DOHH2 (cell line): ENCODE results near the gene SEMA4G.

Experiments
- EZH2phosphoT487 ChIP-seq: fragments of 200-600 bp; sonication (generic); IDR thresholded peaks from 2 replicates; pipeline ENCODE4 v1.6.1; 2017; ENCODE audit warnings: borderline replicate concordance, mild to moderate bottlenecking, antibody characterized with exemption, low read length, moderate library complexity, mixed read lengths
- TF ChIP-seq, protein P1 (sequence below): fragments of 200-600 bp; sonication (generic); IDR thresholded peaks from one replicate; pipeline ENCODE4 v1.5.1; 2014; ENCODE audit warnings: antibody characterized with exemption, mild to moderate bottlenecking, low read depth, low read length; ENCODE audit not compliant: poor library complexity, severe bottlenecking

DNA sequence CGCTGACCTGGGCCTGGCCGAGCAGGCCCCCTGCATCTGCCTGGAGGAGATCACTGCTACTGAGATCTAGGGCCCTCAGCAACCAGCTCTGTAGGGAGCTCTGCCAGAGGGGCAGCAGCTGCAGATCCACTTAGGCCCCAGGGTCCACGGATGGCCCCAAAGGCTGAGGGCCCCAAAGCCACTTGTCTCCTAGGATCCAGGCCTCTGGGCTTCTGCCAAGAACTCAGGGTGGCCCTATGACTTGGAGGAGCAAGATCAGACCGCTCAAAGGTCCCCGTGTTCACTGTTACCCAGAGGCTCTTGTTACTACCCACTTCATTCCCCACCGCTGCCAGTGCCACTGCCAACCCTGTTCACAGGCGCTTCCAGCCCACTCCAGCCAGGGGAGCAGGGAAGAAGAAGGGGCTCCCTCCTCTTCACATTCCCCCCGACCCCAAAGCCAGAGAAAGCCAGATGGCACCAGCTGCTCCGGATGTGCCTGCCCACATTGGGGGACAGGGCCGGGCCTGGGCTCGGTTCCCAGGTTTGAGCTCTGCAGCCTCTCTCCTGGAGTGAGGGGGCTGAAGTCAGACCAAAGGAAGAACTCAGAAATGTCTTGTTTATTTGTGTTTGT is 37.9 kb downstream of the SEMA4G start:
- TF ChIP-seq, protein P1, sequence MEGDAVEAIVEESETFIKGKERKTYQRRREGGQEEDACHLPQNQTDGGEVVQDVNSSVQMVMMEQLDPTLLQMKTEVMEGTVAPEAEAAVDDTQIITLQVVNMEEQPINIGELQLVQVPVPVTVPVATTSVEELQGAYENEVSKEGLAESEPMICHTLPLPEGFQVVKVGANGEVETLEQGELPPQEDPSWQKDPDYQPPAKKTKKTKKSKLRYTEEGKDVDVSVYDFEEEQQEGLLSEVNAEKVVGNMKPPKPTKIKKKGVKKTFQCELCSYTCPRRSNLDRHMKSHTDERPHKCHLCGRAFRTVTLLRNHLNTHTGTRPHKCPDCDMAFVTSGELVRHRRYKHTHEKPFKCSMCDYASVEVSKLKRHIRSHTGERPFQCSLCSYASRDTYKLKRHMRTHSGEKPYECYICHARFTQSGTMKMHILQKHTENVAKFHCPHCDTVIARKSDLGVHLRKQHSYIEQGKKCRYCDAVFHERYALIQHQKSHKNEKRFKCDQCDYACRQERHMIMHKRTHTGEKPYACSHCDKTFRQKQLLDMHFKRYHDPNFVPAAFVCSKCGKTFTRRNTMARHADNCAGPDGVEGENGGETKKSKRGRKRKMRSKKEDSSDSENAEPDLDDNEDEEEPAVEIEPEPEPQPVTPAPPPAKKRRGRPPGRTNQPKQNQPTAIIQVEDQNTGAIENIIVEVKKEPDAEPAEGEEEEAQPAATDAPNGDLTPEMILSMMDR: no peak
- TF ChIP-seq EZH2phosphoT487: no peak
